ENCODE data around the gene SACS.

DNA sequence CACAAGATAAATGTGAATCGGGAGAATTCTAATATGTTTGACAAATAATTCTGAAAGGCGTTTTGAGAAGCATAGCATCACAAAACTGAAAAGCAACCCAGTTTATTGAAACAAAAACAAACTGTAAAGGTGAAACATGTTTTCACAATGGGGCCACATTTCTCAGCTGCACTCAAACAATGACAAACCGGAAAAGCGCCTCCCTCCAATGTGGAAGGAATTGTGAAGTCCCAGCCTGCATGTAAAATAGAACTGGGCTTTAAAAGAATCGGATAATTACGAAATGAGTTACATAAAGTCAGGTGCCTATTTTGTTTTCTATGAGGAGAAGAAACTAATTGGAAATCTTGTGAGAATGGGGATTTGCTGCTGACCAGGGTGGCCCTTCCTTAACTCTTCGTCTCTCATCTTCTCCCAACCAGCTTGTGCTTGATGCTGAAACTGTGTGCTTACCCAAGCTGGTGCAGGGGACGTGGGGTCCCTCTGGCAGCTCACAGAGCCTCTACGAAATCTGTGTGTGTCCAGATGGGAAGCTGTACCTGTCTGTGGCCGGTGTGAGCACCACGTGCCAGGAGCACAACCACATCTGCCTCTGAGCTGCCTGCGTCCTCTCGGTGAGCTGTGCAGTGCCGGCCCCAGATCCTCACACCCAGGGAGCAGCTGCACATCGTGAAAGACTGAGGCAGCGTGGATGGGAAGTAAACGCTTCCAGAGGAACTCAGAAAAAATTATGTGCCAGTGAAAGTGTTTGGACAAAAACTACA, 109.4 kb downstream of the SACS start:
- TF ChIP-seq, protein P1, sequence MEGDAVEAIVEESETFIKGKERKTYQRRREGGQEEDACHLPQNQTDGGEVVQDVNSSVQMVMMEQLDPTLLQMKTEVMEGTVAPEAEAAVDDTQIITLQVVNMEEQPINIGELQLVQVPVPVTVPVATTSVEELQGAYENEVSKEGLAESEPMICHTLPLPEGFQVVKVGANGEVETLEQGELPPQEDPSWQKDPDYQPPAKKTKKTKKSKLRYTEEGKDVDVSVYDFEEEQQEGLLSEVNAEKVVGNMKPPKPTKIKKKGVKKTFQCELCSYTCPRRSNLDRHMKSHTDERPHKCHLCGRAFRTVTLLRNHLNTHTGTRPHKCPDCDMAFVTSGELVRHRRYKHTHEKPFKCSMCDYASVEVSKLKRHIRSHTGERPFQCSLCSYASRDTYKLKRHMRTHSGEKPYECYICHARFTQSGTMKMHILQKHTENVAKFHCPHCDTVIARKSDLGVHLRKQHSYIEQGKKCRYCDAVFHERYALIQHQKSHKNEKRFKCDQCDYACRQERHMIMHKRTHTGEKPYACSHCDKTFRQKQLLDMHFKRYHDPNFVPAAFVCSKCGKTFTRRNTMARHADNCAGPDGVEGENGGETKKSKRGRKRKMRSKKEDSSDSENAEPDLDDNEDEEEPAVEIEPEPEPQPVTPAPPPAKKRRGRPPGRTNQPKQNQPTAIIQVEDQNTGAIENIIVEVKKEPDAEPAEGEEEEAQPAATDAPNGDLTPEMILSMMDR (IDR thresholded peaks at IDR 0.05), result no peak
- no peak for TF ChIP-seq POLR2A (IDR thresholded peaks at IDR 0.05)
